Rectal smooth muscle tissue (tissue), 1 donor: ENCODE data around the gene KIR3DL2.
"Not testable (repeated sequence)": the region's sequence is repeated elsewhere in the genome, so short reads cannot be mapped to it uniquely, and the experiment has no call there.

Source experiments
- H3K27ac ChIP-seq: one replicate; pipeline ENCODE4 v1.7.0; 2013; ENCODE audit warnings: low read depth, low read length, inconsistent platforms
- H3K27me3 ChIP-seq: one replicate; pipeline ENCODE4 v1.7.0; 2013; ENCODE audit warnings: low read length; ENCODE audit not compliant: control insufficient read depth, insufficient read depth
- H3K36me3 ChIP-seq: one replicate; pipeline ENCODE4 v1.7.0; 2013; ENCODE audit warnings: low read length; ENCODE audit not compliant: control insufficient read depth, insufficient read depth
- H3K4me1 ChIP-seq: one replicate; pipeline ENCODE4 v1.7.0; 2013; ENCODE audit warnings: low read length; ENCODE audit not compliant: control insufficient read depth, insufficient read depth
- H3K4me3 ChIP-seq: one replicate; pipeline ENCODE4 v1.7.0; 2013; ENCODE audit warnings: low read length
- H3K9ac ChIP-seq: one replicate; pipeline ENCODE4 v1.7.0; 2013; ENCODE audit warnings: low read length

Gene KIR3DL2

GRCh38 chr19:54850061-54850640 lies at the start of gene KIR3DL2:
KIR3DL2 (plus strand) TSS chr19:54850443; CDS start chr19:54850476, 33 bp downstream.
- H3K4me3 ChIP-seq, H3K9ac ChIP-seq, H3K27me3 ChIP-seq, H3K27ac ChIP-seq, H3K36me3 ChIP-seq, H3K4me1 ChIP-seq: not testable (repeated sequence)

DNA sequence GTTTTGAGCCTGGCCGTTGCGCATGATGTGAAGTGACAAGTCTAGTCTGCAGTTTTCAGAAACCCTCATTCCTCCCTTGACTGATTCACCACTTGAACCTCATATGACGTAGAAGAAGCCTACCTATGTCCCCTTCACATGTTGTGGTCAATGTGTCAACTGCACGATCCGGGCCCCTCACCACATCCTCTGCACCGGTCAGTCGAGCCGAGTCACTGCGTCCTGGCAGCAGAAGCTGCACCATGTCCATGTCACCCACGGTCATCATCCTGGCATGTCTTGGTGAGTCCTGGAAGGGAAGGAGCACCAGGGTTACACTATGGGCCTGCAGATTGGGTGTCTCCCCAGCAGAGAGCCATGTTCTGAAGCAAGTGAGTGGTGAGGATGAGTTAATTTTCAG lies 46.8 kb upstream of the KIR3DL2 start, which contains the start of gene KIR2DL4:
Gene KIR2DL4, plus strand, starts transcription at position 201 of the 400 bp plus-strand sequence. Its CDS starts 42 bp downstream, at position 243.
- Histone ChIP-seq H3K27ac (no peak within 1 kb of the TSS), H3K9ac (no peak within 1 kb of the TSS), H3K4me3 (no peak within 1 kb of the TSS), H3K4me1 (no peaks in the 10 kb centered on the region), H3K27me3 (no peaks in the 10 kb centered on the region), H3K36me3 (no peaks in the 10 kb centered on the region)

DNA sequence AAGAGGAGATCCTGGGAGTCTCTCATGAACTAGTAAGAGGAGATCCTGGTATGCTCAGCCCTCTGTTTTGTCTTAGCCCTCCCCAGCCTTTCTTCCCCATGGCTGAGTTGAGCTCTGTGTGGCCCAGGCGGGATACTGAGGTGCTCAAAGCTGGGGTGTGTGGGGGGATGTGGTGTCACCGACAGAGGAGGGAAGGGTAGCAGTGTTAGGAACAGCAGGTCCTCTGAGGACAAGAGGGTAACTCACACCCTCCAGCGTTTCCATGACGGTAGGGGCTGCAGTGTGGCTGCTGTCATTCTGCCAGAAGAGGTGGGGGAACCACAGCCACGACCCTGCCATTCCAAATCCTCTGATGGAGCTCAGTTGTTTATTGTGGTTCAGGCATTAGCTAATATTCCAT lies 46.1 kb upstream of the KIR3DL2 start:
- H3K4me3 ChIP-seq: no peak overlapping the region
- H3K4me1 ChIP-seq: no peaks in the 10 kb centered on the region
- H3K9ac ChIP-seq: no peak overlapping the region
- H3K27me3 ChIP-seq: no peaks in the 10 kb centered on the region
- no peak overlapping the region for H3K27ac ChIP-seq
- H3K36me3 ChIP-seq: no peaks in the 10 kb centered on the region

DNA sequence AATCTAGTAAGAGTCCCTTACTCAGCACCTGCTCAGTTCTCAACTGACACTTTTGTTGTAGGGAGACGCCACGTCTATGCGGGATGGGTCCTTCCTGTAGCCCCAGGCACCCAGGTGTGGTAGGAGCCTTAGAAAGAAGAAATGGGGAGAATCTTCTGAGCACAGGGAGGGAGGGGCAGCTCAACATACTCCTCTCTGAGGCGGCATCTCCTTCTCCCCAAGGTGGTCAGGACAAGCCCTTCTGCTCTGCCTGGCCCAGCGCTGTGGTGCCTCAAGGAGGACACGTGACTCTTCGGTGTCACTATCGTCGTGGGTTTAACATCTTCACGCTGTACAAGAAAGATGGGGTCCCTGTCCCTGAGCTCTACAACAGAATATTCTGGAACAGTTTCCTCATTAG lies 45.7 kb upstream of the KIR3DL2 start:
- H3K9ac ChIP-seq: no peak overlapping the region
- H3K27ac ChIP-seq: no peak overlapping the region
- H3K4me3 ChIP-seq: no peak overlapping the region
- H3K36me3 ChIP-seq: no peaks in the 10 kb centered on the region
- no peaks in the 10 kb centered on the region for H3K4me1 ChIP-seq
- H3K27me3 ChIP-seq: no peaks in the 10 kb centered on the region

- Histone ChIP-seq H3K27ac (no peak overlapping the region), H3K9ac (no peak overlapping the region), H3K36me3 (no peaks in the 10 kb centered on the region), H3K27me3 (no peaks in the 10 kb centered on the region), H3K4me1 (no peaks in the 10 kb centered on the region), H3K4me3 (no peak overlapping the region)
These were observed 44.4 kb upstream of the KIR3DL2 start for GRCh38 chr19:54805665-54806515.

- no peak overlapping the region for H3K27ac ChIP-seq
- no peaks in the 10 kb centered on the region for H3K36me3 ChIP-seq
- no peak overlapping the region for H3K9ac ChIP-seq
- no peak overlapping the region for H3K4me3 ChIP-seq
- no peaks in the 10 kb centered on the region for H3K27me3 ChIP-seq
- H3K4me1 ChIP-seq: no peaks in the 10 kb centered on the region
These were observed 43.8 kb upstream of the KIR3DL2 start for GRCh38 chr19:54806516-54806838.

DNA sequence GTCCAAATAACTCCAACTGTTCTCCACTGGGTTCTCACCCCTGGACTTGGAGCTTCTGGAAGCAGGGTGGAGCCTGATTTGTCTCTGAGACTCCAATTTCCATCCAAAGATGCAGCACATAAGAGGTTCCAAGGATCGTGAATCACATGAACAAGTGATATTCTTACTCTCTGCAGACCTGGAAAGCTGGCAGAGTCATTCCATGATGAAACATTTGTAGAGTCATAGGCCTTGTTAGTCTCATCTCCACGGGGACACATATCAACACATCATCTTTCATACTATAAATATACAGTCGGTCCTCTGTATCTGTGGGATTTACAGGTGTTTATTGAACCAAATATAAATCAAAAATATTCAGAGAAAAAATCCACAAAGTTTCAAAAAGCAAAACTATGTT lies 35.7 kb upstream of the KIR3DL2 start:
- not testable (repeated sequence) for H3K27ac ChIP-seq

DNA sequence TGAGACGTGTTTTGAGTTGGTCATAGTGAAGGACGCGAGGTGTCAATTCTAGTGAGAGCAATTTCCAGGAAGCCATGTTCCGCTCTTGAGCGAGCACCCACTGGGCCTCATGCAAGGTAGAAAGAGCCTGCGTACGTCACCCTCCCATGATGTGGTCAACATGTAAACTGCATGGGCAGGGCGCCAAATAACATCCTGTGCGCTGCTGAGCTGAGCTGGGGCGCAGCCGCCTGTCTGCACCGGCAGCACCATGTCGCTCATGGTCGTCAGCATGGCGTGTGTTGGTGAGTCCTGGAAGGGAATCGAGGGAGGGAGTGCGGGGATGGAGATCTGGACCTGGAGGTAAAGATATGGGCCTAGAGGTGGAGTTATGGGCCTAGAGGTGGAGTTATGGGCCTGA lies 34.0 kb upstream of the KIR3DL2 start, which contains the start of gene KIR3DL1:
Gene KIR3DL1, plus strand, starts transcription at position 218 of the 400 bp plus-strand sequence.
- H3K36me3 ChIP-seq, H3K27me3 ChIP-seq, H3K9ac ChIP-seq, H3K4me3 ChIP-seq, H3K27ac ChIP-seq, H3K4me1 ChIP-seq: not testable (repeated sequence)

More for the DNA sequence above, 35.7 kb upstream of the KIR3DL2 start:
- H3K27me3 ChIP-seq, H3K4me1 ChIP-seq, H3K36me3 ChIP-seq, H3K9ac ChIP-seq, H3K4me3 ChIP-seq: not testable (repeated sequence)

DNA sequence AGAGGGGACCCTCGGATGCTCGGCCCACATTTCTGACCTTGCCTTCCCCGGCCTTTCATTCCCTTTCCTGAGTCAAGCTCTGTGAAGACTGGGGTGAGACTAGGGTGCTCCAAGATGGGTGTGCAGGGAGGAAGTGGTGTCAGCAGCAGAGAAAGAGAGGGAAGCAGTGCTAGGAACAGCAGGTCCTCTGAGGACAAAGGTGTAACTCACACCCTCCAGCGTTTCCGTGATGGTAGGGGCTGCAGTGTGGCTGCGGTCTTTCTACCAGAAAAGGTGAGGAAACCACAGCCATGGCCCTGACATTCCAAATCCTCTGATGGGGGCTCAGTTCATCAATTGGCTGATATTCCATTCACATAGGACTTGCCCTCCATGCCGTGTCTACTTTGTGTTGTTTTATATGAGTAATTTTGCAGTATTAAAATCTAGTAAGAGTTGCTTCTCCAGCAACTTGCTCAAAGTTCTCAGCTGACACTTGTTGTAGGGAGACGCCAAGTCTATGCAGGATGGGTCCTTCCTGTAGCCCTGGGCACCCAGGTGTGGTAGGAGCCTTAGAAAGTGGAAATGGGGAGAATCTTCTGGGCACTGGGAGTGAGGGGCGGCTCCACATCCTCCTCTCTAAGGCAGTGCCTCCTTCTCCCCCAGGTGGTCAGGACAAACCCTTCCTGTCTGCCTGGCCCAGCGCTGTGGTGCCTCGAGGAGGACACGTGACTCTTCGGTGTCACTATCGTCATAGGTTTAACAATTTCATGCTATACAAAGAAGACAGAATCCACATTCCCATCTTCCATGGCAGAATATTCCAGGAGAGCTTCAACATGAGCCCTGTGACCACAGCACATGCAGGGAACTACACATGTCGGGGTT lies 32.3 kb upstream of the KIR3DL2 start:
- Histone ChIP-seq H3K27ac (no peak overlapping the region), H3K36me3 (no peaks in the 10 kb centered on the region), H3K27me3 (no peaks in the 10 kb centered on the region), H3K9ac (no peak overlapping the region), H3K4me1 (no peaks in the 10 kb centered on the region), H3K4me3 (no peak overlapping the region)

DNA sequence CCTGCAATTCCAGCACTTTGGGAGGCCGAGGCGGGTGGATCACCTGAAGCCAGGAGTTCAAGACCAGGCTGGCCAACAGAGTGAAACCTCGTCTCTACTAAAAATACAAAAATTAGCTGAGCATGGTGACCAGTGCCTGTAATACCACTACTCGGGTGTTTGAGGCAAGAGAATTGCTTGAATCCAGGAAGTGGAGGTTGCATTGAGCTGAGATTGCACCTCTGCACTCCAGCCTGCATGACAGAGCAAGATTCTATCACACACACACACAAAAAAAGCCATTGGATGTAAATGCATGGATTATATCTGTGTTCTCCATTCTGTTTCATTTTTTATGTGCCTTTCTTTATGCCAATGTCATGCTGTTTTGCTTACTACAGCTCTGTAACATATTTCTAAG lies 25.8 kb upstream of the KIR3DL2 start:
- not testable (repeated sequence) for H3K27ac ChIP-seq, H3K4me3 ChIP-seq, H3K4me1 ChIP-seq

GRCh38 chr19:54825326-54825725 lies 24.9 kb upstream of the KIR3DL2 start:
- H3K4me3 ChIP-seq, H3K27ac ChIP-seq, H3K9ac ChIP-seq, H3K36me3 ChIP-seq, H3K27me3 ChIP-seq, H3K4me1 ChIP-seq: not testable (repeated sequence)

More for the DNA sequence above, 25.8 kb upstream of the KIR3DL2 start:
- not testable (repeated sequence) for H3K36me3 ChIP-seq, H3K9ac ChIP-seq, H3K27me3 ChIP-seq

DNA sequence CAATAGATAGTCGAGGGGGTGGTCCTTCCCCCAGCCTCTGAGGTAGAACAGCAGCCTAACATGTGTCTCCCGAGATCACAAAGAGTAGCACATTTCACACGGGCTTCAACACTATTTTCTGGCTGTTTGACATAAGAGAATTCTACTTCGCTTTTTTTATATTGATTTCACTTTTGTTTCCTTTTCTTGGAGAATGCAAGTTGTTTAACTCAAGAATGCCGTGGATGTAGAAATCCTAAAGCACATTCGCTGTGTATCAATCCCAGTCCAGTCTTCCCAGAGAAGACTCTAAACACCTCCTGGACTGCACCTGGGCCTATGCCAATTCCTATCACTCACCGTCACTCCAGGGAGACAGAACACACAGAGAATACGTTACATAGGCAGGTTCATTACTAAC lies 22.2 kb upstream of the KIR3DL2 start:
- not testable (repeated sequence) for H3K27me3 ChIP-seq, H3K27ac ChIP-seq, H3K9ac ChIP-seq

More for the DNA sequence above, 22.2 kb upstream of the KIR3DL2 start:
- H3K36me3 ChIP-seq, H3K4me1 ChIP-seq, H3K4me3 ChIP-seq: not testable (repeated sequence)
